HG03439 (cell line): ENCODE measurements around the gene ZNF429.
"Not testable (repeated sequence)": the region's sequence is repeated elsewhere in the genome, so short reads cannot be mapped to it uniquely, and the experiment has no call there.

Experiments
- ATAC-seq: cut with Tn5 transposase; IDR thresholded peaks from one replicate; pipeline ENCODE4 v1.9.1; 2021; ENCODE audit warnings: mild to moderate bottlenecking, moderate library complexity; ENCODE audit not compliant: unreplicated experiment

Gene ZNF429

GRCh38 chr19:21512609-21513008 is 7.2 kb downstream of the ZNF429 start:
- not testable (repeated sequence) for ATAC-seq

GRCh38 chr19:21513651-21514050 is 8.2 kb downstream of the ZNF429 start:
- ATAC-seq, result no peak

GRCh38 chr19:21519488-21519887 is 14.1 kb downstream of the ZNF429 start:
- ATAC-seq, result no peak

- ATAC-seq, result no peak
Measured at GRCh38 chr19:21532904-21533303, 27.5 kb downstream of the ZNF429 start.

GRCh38 chr19:21536741-21537290 is 31.4 kb downstream of the ZNF429 start:
- not testable (repeated sequence) for ATAC-seq

GRCh38 chr19:21559444-21559843 is 54.0 kb downstream of the ZNF429 start:
- ATAC-seq, result no peak

- no peak for ATAC-seq
Measured at GRCh38 chr19:21564406-21564805, 59.0 kb downstream of the ZNF429 start.

GRCh38 chr19:21566073-21566472 is 60.7 kb downstream of the ZNF429 start:
- ATAC-seq, result no peak

- ATAC-seq, result not testable (repeated sequence)
Measured at GRCh38 chr19:21567806-21568205, 62.4 kb downstream of the ZNF429 start.

- no peak for ATAC-seq
Measured at GRCh38 chr19:21568816-21569493, 63.6 kb downstream of the ZNF429 start.

- ATAC-seq, result no peak
Measured at GRCh38 chr19:21569494-21569865, 64.1 kb downstream of the ZNF429 start.

GRCh38 chr19:21571316-21571715 is 65.9 kb downstream of the ZNF429 start:
- ATAC-seq, result no peak

- no peak for ATAC-seq
Measured at GRCh38 chr19:21574607-21575006, 69.2 kb downstream of the ZNF429 start.

- no peak for ATAC-seq
Measured at GRCh38 chr19:21576481-21576880, 71.1 kb downstream of the ZNF429 start.

GRCh38 chr19:21580101-21580500 is 74.7 kb downstream of the ZNF429 start:
- no peak for ATAC-seq

- no peak for ATAC-seq
Measured at GRCh38 chr19:21580818-21581217, 75.4 kb downstream of the ZNF429 start.

GRCh38 chr19:21581646-21582240 is 76.3 kb downstream of the ZNF429 start:
- no peak for ATAC-seq

- no peak for ATAC-seq
Measured at GRCh38 chr19:21584537-21584936, 79.1 kb downstream of the ZNF429 start.

GRCh38 chr19:21585281-21585890 is 80.0 kb downstream of the ZNF429 start:
- ATAC-seq, result no peak

GRCh38 chr19:21586311-21587116 is 81.1 kb downstream of the ZNF429 start:
- ATAC-seq, result no peak

GRCh38 chr19:21587117-21587461 is 81.7 kb downstream of the ZNF429 start:
- ATAC-seq, result no peak
